NCI-H524 treated with DMSO at 0.1 percent for 48 hours (cell line): ENCODE results near the gene OMP.

ENCODE experiments used
- DNase-seq: peaks from one replicate; lab custom pipeline; 2025; lab: John Stamatoyannopoulos, UW

The OMP gene

GRCh38 chr11:77139201-77139600 lies 36.6 kb downstream of the OMP start:
- DNase-seq, result no peak

- DNase-seq, result no peak
Measured at GRCh38 chr11:77140231-77140851, 37.7 kb downstream of the OMP start.

DNA sequence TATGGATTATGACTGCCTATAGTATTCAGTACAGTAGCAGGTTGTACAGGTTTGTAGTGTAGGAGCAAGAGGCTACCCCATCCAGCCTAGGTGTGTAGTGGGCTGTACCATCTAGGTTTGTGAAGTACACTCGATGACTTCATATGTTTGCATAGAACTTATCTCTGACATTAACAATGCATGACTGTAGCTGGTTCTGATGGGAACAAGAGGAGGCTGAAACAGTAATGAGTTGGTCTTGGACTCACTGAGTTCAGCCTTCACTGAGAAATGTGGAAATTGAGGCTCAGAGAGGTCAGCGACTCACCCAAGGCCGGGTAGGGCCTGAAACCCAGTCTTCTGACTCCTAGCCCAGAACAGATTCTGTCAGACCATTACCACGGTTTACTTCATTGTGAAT lies 38.4 kb downstream of the OMP start:
- no peak for DNase-seq

- DNase-seq, result no peak
Measured at GRCh38 chr11:77141475-77141874, 38.8 kb downstream of the OMP start.

GRCh38 chr11:77142091-77142975 lies 39.7 kb downstream of the OMP start:
- no peak for DNase-seq

DNA sequence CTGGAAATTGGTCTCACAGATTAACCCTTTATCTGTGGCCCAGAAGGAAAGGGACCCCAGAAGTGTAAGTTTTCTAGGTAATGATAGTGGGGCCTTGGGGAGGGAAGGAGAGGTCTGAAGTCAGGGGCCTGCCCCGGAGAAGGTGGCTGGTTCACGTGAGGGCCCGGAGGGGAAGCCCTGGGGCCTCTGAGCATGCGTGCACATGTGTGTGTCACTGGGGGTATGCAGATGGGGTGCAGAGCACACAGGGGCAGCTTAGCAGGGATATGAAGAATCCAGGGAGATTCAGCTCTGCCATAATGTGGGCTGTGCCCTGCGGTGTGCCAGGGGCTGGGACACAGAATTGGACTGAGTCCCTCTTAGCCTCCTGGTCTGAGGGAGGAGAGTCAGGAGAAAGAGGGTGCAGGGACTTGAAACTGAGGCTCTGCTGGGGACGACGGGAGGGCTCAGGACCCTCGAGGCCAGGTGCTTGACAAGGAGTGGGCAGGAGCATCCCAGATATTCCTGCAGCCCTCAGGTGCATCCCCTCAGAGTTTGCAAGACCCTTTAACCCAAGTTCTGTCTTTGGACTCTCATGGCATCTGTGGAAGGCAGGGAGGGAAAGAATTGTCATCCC lies 40.9 kb downstream of the OMP start:
- no peak for DNase-seq

DNA sequence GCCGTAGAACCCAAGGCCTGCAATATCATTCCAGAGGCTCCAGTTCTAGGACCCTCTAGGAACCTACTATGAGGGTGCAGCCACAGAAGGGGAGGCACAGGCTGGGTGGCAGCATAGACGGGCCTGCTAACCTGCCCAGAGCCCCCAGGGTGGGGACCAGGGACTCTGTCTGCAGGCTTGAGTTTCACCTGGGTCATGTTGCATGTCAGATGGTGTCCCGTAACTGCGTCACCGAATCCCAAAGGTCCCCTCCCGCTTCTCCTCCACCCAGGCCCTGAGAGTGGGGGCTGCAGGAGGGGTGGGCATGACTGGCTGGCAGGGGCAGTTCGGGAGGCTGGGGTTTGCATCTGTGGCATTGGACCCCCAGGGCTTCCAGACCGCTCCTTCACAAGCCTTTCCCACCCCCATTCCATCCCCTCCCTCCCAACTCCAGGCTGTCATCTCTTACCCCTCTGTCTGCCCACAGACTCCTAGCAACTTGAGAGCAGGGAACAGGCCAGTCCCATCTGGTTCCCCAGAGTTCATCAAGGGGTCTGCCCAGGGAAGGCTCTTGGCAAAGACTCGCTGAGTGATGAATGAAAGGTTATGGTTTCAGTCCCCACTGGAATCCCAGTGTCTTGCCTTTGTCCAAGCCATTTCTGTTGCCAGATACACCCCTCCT lies 41.7 kb downstream of the OMP start:
- DNase-seq, result peak; percentile 65

- no peak for DNase-seq
Measured at GRCh38 chr11:77144857-77145428, 42.3 kb downstream of the OMP start.

DNA sequence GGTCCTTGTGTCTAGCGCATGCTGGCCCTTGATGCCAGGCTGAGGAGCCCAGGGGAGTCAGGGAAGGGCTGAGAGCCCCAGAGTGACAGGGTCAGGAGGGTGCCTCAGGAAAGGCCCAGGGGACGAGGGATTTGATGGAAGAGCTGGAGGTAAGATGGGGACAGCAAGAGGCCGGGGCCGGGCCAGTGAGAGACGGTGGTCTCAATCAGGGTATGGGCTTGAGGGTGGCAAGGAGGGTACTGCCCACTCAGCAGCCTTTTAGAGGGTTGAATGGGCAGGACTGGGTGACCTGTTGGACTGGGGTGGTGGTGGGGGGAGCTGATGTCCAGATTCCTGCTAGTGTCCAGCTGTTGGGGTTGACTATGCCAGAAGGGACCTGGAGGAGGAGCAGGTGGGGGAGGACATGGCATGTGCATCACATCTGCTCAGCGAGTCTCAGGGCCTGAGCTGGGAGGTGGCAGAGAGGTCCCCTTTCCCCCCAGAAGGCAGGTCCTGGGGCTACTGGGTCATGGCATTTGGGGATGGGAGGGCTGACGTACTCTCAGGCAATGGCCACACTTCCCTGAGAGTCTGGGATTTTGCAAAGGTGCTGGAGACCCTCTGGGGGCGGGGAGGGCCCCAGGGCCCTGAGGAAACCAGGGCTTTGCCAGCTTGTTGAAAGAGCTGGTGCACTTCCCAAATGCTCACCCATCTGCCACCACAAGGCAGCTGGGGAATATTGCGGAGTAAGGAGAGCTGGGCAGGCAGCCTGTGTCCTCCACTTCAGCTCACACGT lies 43.8 kb downstream of the OMP start:
- DNase-seq, result peak; percentile 56

- no peak for DNase-seq
Measured at GRCh38 chr11:77147036-77147315, 44.3 kb downstream of the OMP start.

DNA sequence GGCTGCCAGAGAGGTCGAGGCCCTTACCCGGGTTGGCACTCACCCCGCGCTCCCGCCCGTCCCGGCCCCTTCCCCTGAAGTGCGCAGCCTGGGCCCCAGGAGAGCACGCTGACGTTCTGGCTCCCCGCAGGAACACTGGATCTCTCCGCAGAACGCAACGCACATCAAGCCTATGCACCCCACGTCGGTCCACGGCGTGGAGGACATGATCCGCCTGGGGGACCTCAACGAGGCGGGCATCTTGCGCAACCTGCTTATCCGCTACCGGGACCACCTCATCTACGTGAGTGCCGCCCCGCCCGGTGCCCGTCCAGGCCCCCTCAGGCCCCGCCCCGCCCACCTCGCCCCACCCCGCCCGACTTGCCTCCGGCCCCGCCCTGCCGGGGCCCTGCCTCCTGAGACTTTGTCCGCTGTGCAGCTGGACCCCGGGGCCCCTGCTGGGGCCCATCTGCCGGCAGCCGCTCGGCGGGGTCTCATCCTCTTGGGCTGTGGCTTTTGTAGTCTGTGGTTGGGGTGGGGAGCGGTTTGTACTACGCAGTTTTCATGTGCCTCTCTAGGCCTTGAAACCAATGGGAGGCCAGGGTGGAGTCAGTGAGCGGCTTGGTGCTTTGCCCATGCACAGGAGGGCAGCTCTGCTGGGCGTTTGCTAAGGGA lies 45.2 kb downstream of the OMP start:
- DNase-seq, result peak; percentile 86

DNA sequence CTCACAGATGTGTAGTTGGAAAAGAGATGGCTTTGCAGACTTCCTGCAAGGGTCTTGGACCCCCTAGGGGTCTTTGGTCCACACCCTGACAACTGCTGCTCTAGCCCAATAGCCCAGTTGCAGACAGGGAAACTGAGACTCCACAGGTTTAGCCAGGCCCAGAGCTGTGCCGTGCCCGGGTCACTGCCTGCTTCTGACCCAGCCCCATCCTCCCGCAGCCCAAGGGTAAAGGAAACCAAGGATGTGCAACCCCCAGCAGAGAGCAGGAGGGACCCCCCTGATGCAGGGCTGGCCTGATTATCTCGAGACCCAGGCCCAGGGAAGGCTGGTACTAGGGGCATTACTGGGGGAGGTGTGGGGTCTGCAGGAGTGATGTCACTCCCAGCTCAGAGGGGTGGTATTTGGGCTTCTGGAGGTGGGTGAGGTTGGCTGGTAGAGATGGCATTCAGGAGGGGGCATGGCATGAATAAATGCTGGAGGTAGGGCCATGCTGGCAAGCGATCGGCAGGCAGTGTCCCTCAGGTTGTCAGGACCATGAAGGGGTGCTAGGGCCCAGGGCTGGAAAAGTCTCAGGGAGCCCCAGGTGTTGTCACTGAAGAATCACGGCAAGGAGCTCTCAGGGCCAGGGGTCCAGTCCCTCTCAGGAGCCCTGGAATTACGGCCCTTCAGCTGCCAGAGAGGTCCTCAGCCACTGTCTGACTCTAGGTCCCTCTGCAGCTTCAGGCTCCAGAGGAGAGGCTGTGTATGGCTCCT lies 46.5 kb downstream of the OMP start:
- DNase-seq, result no peak

DNA sequence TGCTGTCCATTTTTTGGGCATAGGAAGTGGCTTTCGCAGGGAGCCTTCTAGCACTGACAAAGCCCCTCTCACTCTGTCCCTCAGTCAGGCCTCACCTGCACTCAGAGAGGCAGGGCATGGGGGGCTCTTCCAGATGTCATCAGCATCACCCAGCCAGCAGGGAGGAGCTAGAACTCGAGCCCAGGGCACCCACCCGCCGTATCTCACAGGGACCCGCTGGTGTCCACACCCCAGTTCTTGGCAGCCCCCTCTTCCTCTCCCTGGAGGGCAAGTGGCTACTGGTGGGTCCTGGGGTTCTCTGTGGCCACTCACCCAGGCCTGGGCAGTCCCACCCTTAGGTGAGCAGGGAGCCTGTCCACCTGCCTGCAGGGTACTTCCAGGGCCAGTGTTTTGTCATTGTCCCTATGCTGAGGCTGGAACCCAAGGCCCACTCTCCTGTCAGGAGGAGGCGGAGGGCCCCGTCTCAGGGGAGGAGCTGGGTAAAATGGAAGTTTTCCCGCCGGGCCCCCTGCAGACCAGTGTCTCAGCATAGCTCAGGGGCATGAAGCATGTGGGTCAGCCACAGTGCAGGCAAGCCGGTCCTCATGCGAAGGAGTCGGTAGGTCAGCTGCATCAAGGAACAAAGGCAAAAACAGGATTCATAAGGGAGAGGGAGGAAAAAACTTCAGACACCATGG lies 47.2 kb downstream of the OMP start:
- no peak for DNase-seq

- no peak for DNase-seq
Measured at GRCh38 chr11:77150836-77151235, 48.2 kb downstream of the OMP start.

DNA sequence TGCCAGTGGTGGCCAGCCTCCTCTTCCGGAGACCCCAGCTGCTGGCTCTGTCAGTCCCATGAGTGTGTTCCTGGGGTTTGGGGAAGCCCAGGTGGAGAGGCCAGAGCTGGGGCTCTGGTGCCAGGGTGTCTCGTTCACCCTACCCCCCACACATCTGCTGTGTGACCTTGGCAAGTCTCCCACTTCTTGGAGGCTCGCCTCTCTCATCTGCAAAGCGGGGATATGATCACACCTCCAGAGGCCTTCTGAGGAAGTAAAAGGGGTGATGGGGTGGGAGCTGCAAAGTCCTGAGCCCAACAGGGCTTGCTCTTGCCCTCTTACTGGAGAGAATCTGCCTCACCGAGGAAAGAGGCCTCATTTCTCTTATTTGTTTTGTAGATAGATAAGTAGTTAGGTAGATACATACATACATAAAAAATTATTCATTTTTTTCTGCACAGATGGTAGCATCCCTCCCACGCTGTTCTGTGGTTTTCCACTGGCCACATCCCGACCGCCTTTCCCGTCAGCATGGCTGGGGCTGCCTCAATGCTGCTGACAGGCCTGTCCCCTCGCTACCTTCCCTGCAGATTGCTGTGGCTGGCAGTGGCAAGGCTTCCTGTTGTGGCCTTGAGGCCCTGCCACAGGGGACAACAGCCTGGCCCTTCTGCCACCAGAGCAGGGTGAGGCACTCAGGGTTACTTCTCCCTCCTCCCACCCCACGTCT lies 49.3 kb downstream of the OMP start:
- DNase-seq, result peak; percentile 34

DNA sequence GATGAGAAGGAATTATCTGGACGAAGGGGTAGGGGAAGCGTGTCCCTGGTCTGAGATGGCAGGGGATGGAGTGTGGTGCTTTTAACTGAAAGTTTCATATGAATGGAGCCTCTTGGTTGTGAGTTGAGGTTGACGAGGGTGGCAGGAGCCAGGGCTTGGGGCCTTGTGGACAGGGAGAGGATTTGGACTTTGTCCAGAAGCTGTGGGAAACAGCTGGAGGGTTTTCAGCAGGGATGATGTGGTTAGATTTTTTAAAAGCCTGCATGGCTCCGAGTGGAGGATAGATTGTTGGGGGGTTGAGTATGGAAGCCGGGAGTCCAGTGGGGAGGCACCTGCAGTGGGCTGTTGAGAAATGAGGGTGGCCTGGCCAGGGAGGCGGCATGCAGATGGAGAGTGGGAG lies 50.2 kb downstream of the OMP start:
- DNase-seq, result no peak
